HepG2 (cell line): Measurements from ENCODE around the gene PCBP2. TPM values are rescaled to one million over a fixed set of nuclear protein-coding genes. Genes with fewer than 3 reads are reported as not detected.
A peak's percentile ranks its signal among the peaks of the same experiment; 100 is the strongest.

Experiments
- AFF4 ChIP-seq: sonication (generic); formaldehyde crosslinking; IDR thresholded peaks from 2 replicates; pipeline ENCODE4 v1.4.0; 2020; ENCODE audit warnings: missing genetic modification reagents
- CREBL2 ChIP-seq: sonication (generic); formaldehyde crosslinking; IDR thresholded peaks from 2 replicates; pipeline ENCODE4 v1.8.1; 2023; ENCODE audit warnings: missing genetic modification reagents, mild to moderate bottlenecking, borderline replicate concordance
- HDAC2 ChIP-seq: sonication (generic); formaldehyde crosslinking; IDR thresholded peaks from 2 replicates; pipeline ENCODE4 v1.4.0; 2020; ENCODE audit warnings: missing genetic modification reagents
- HIC2 ChIP-seq: sonication (generic); formaldehyde crosslinking; IDR thresholded peaks from 2 replicates; pipeline ENCODE4 v1.9.0; 2022; ENCODE audit warnings: low read depth, missing genetic modification reagents
- IKZF1 ChIP-seq: fragments of 450-650 bp; IDR thresholded peaks from 2 replicates; pipeline ENCODE4 v1.7.1; 2016
- JUNB ChIP-seq: sonication (generic); formaldehyde crosslinking; IDR thresholded peaks from 2 replicates; pipeline ENCODE4 v1.8.0; 2022; ENCODE audit warnings: missing genetic modification reagents, mild to moderate bottlenecking, borderline replicate concordance
- KAT2B ChIP-seq: fragments of 150-350 bp; IDR thresholded peaks from 2 replicates; pipeline ENCODE4 v1.6.1; 2014; ENCODE audit warnings: low read depth, low read length, borderline replicate concordance
- NFYB ChIP-seq: sonication (generic); formaldehyde crosslinking; IDR thresholded peaks from 2 replicates; pipeline ENCODE4 v1.4.0; 2020; ENCODE audit warnings: missing genetic modification reagents
- RFX1 ChIP-seq: fragments of 450-650 bp; IDR thresholded peaks from 2 replicates; pipeline ENCODE4 v1.6.1; 2017
- TERF1 ChIP-seq: sonication (generic); formaldehyde crosslinking; IDR thresholded peaks from 2 replicates; pipeline ENCODE4 v1.8.0; 2022; ENCODE audit warnings: mild to moderate bottlenecking, missing genetic modification reagents, moderate library complexity
- TRAFD1 ChIP-seq: sonication (generic); formaldehyde crosslinking; IDR thresholded peaks from 2 replicates; pipeline ENCODE4 v1.5.1; 2020; ENCODE audit warnings: missing genetic modification reagents, mild to moderate bottlenecking, borderline replicate concordance
- ZBTB3 ChIP-seq: sonication (generic); formaldehyde crosslinking; IDR thresholded peaks from 2 replicates; pipeline ENCODE4 v1.4.0; 2020; ENCODE audit warnings: low read depth, mild to moderate bottlenecking, moderate library complexity, missing genetic modification reagents, borderline replicate concordance
- ZNF678 ChIP-seq: sonication (generic); formaldehyde crosslinking; IDR thresholded peaks from 2 replicates; pipeline ENCODE4 v1.4.0; 2020; ENCODE audit warnings: mild to moderate bottlenecking, missing genetic modification reagents
- ZNF737 ChIP-seq: sonication (generic); formaldehyde crosslinking; IDR thresholded peaks from 2 replicates; pipeline ENCODE4 v1.5.0; 2020; ENCODE audit warnings: missing genetic modification reagents, mild to moderate bottlenecking, borderline replicate concordance
- ZNF75D ChIP-seq: sonication (generic); formaldehyde crosslinking; IDR thresholded peaks from 2 replicates; pipeline ENCODE4 v1.8.1; 2023; ENCODE audit warnings: missing genetic modification reagents, mild to moderate bottlenecking, borderline replicate concordance
- ZSCAN31 ChIP-seq: sonication (generic); formaldehyde crosslinking; IDR thresholded peaks from 2 replicates; pipeline ENCODE4 v1.5.0; 2020; ENCODE audit warnings: low read depth, mild to moderate bottlenecking, missing genetic modification reagents
- ZSCAN5A ChIP-seq: sonication (generic); formaldehyde crosslinking; IDR thresholded peaks from 2 replicates; pipeline ENCODE4 v1.8.0; 2022; ENCODE audit warnings: mild to moderate bottlenecking, missing genetic modification reagents, borderline replicate concordance
- polyA plus RNA-seq, 8 experiments: library from polyadenylated mRNA; depleted of rRNA in 3 of 8; stranded (reverse) in 7 of 8; unstranded in 1 of 8; fragments of >200 nt; fragmentation: Illumina TruSeq in 4 of 8; extraction: Trizol in 4 of 8; gene quantifications; 2 replicates each; pipeline versions ENCODE4 v1.2.1 to v1.2.3, GENCODE V29; 2011 to 2016; ENCODE audit warnings: low read depth in 4 of 8, missing spikeins in 1 of 8, mixed read lengths in 1 of 8; ENCODE audit not compliant: insufficient read depth in 1 of 8
- total RNA-seq, 5 experiments: library from RNA; depleted of rRNA; stranded (reverse); fragments of >200 nt; fragmentation: Illumina TruSeq; extraction: Trizol; gene quantifications; 2 replicates each; pipeline ENCODE4 v1.2.3, GENCODE V29; 2016; ENCODE audit warnings: low read depth in 1 of 5

PCBP2 gene
- total and polyA plus RNA-seq, 2 of the 13 experiments (the other 11 are each of a cell fraction or from before 2014, with no cell fraction given), result 154 to 345 TPM

GRCh38 chr12:53451661-53452158, at the start of gene PCBP2 (continued):
- no peak for TF ChIP-seq ZNF678 (CRISPR knock-in tag)
- TF ChIP-seq ZNF75D, result no peak
- no peak for TF ChIP-seq TRAFD1 (CRISPR knock-in tag)
- TF ChIP-seq AFF4 (CRISPR knock-in tag), result no peak
- TF ChIP-seq ZSCAN31 (CRISPR knock-in tag), result no peak
- no peak for TF ChIP-seq ZBTB3 (CRISPR knock-in tag)
- peak; percentile 57; the same call in 1 of the 2 replicates for TF ChIP-seq ZSCAN5A (CRISPR knock-in tag)
- no peak for TF ChIP-seq HIC2 (CRISPR knock-in tag)
- no peak for TF ChIP-seq JUNB (CRISPR knock-in tag)
- TF ChIP-seq CREBL2 (CRISPR knock-in tag), result no peak
- TF ChIP-seq ZNF737 (CRISPR knock-in tag), result no peak
- TF ChIP-seq IKZF1, result no peak
- TF ChIP-seq KAT2B, result no peak
- TF ChIP-seq RFX1, result no peak
- TF ChIP-seq NFYB (CRISPR knock-in tag), result peak; percentile 36; the same call in 1 of the 2 replicates
- TF ChIP-seq HDAC2 (CRISPR knock-in tag), result peak; percentile 73
- no peak for TF ChIP-seq TERF1
